Body of pancreas (tissue), 4 donors: Measurements from ENCODE around the gene RGS14.

ENCODE experiments used
- POLR2A ChIP-seq, 3 donors: fragments of 450-650 bp; IDR thresholded peaks; one replicate each; pipeline ENCODE4 v1.6.1; 2016; ENCODE audit warnings: antibody characterized with exemption in 3 of 3, mild to moderate bottlenecking in 2 of 3
- TF ChIP-seq, protein P1 (sequence below), 7 experiments: fragments of 450-650 bp in 4 of 7; fragments of 200-600 bp in 3 of 7; sonication (generic) in 3 of 7; IDR thresholded peaks; one replicate each; pipeline ENCODE4 v1.5.1; 2016 to 2019; ENCODE audit warnings: antibody characterized with exemption in 7 of 7

DNA sequence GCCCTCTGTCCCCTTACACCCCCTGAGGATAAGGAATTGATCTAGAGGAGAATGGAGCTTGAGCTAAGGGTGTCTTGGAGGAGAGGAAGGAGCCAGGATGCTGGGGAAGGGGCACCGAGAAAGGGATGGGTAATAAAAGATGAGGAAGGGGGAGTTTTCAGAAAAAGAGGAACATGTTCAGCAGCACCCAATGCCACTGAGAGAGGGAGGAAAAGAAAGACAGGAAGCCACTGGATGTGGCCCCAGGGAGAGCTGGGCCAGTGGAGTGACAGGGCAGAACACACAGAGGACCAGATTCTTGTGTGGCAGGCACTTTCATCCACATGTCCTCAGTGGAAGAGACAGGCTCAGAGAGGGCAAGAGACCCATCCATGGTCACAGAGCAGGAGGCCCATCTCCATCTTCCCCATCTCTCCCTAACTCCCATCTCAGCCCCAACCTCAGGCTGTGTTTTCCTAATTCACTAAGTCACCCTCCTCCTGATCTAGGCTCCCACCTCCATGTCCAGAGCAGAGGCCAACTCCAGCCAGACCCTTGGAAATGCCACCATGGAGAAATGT, 35.6 kb downstream of the RGS14 start:
- TF ChIP-seq, protein P1, sequence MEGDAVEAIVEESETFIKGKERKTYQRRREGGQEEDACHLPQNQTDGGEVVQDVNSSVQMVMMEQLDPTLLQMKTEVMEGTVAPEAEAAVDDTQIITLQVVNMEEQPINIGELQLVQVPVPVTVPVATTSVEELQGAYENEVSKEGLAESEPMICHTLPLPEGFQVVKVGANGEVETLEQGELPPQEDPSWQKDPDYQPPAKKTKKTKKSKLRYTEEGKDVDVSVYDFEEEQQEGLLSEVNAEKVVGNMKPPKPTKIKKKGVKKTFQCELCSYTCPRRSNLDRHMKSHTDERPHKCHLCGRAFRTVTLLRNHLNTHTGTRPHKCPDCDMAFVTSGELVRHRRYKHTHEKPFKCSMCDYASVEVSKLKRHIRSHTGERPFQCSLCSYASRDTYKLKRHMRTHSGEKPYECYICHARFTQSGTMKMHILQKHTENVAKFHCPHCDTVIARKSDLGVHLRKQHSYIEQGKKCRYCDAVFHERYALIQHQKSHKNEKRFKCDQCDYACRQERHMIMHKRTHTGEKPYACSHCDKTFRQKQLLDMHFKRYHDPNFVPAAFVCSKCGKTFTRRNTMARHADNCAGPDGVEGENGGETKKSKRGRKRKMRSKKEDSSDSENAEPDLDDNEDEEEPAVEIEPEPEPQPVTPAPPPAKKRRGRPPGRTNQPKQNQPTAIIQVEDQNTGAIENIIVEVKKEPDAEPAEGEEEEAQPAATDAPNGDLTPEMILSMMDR (IDR thresholded peaks at IDR 0.05) = no peak
- no peak for TF ChIP-seq POLR2A (IDR thresholded peaks at IDR 0.05)
